Liver (tissue), 9 donors: ENCODE data around the gene SLC6A14. TPM values are rescaled to one million over a fixed set of nuclear protein-coding genes. Genes with fewer than 3 reads are reported as not detected.

Experiments
- DNase-seq: peaks from one replicate; pipeline ENCODE4 v3.0.0-alpha.2; 2017; ENCODE audit warnings: low spot score
- H3K27ac ChIP-seq, 2 donors: one replicate each; pipeline ENCODE4 v1.7.0; 2013; ENCODE audit warnings: inconsistent platforms in 2 of 2, low read length in 2 of 2, control low read depth in 1 of 2, low read depth in 1 of 2, mild to moderate bottlenecking in 1 of 2
- H3K27me3 ChIP-seq, 4 donors: one replicate each; pipeline versions ENCODE4 v1.6.1 to v1.7.0; 2013; ENCODE audit warnings: low read length in 3 of 4, inconsistent platforms in 1 of 4, mild to moderate bottlenecking in 1 of 4, moderate library complexity in 1 of 4; ENCODE audit not compliant: control insufficient read depth in 4 of 4, insufficient read depth in 4 of 4
- H3K36me3 ChIP-seq, 4 donors: one replicate each; pipeline versions ENCODE4 v1.6.1 to v1.7.0; 2013; ENCODE audit warnings: low read length in 3 of 4, mild to moderate bottlenecking in 3 of 4, low read depth in 1 of 4, moderate library complexity in 1 of 4; ENCODE audit not compliant: control insufficient read depth in 4 of 4, insufficient read depth in 3 of 4
- H3K4me1 ChIP-seq, 4 donors: one replicate each; pipeline versions ENCODE4 v1.6.1 to v1.7.0; 2013; ENCODE audit warnings: low read length in 3 of 4, mild to moderate bottlenecking in 3 of 4, moderate library complexity in 1 of 4; ENCODE audit not compliant: control insufficient read depth in 4 of 4, insufficient read depth in 4 of 4
- H3K4me3 ChIP-seq, 3 donors: one replicate each; pipeline versions ENCODE4 v1.6.1 to v1.7.0; 2013; ENCODE audit warnings: low read length in 3 of 3, control low read depth in 1 of 3, low read depth in 1 of 3, mild to moderate bottlenecking in 1 of 3
- H3K9ac ChIP-seq, 2 donors: one replicate each; pipeline ENCODE4 v1.7.0; 2013; ENCODE audit warnings: low read length in 2 of 2, mild to moderate bottlenecking in 2 of 2, moderate library complexity in 2 of 2, control low read depth in 1 of 2, low read depth in 1 of 2
- H3K9me3 ChIP-seq, 4 donors: one replicate each; pipeline versions ENCODE4 v1.6.1 to v1.7.0; 2013; ENCODE audit warnings: low read length in 3 of 4; ENCODE audit not compliant: control insufficient read depth in 4 of 4
- EGR1 ChIP-seq, 2 donors: IDR thresholded peaks; 2 replicates each; pipeline ENCODE4 v1.6.1; 2016 to 2018; ENCODE audit warnings: antibody characterized with exemption in 2 of 2, low read depth in 2 of 2
- FOXA1 ChIP-seq: IDR thresholded peaks from 2 replicates; pipeline ENCODE4 v1.6.1; 2016; ENCODE audit warnings: antibody characterized with exemption
- FOXA2 ChIP-seq: IDR thresholded peaks from 2 replicates; pipeline ENCODE4 v1.6.1; 2016; ENCODE audit warnings: antibody characterized with exemption
- GABPA ChIP-seq, 2 donors: IDR thresholded peaks in 1 of 2; conservative IDR thresholded peaks in 1 of 2; 2 replicates each; pipeline ENCODE4 v1.6.1; 2016; ENCODE audit warnings: antibody characterized with exemption in 2 of 2, mild to moderate bottlenecking in 1 of 2, moderate library complexity in 1 of 2
- HNF4A ChIP-seq, 2 donors: conservative IDR thresholded peaks; 2 replicates each; pipeline ENCODE4 v1.6.1; 2016; ENCODE audit warnings: antibody characterized with exemption in 2 of 2, mild to moderate bottlenecking in 2 of 2
- HNF4G ChIP-seq: IDR thresholded peaks from 2 replicates; pipeline ENCODE4 v1.6.1; 2016; ENCODE audit warnings: antibody characterized with exemption
- JUND ChIP-seq, 2 donors: IDR thresholded peaks; 2 replicates each; pipeline ENCODE4 v1.6.1; 2016; ENCODE audit warnings: antibody characterized with exemption in 2 of 2
- NR2F2 ChIP-seq: IDR thresholded peaks from 2 replicates; pipeline ENCODE4 v1.6.1; 2016; ENCODE audit warnings: antibody characterized with exemption
- RAD21 ChIP-seq, 2 donors: IDR thresholded peaks; 2 replicates each; pipeline ENCODE4 v1.6.1; 2016; ENCODE audit warnings: antibody characterized with exemption in 2 of 2, mild to moderate bottlenecking in 2 of 2
- RXRA ChIP-seq, 2 donors: IDR thresholded peaks; 2 replicates each; pipeline ENCODE4 v1.6.1; 2017 to 2018; ENCODE audit warnings: antibody characterized with exemption in 2 of 2, mild to moderate bottlenecking in 1 of 2
- SP1 ChIP-seq: IDR thresholded peaks from 2 replicates; pipeline ENCODE4 v1.6.1; 2018; ENCODE audit warnings: antibody characterized with exemption, mild to moderate bottlenecking
- TAF1 ChIP-seq: conservative IDR thresholded peaks from 2 replicates; pipeline ENCODE4 v1.6.1; 2016; ENCODE audit warnings: antibody characterized with exemption, mild to moderate bottlenecking
- YY1 ChIP-seq: IDR thresholded peaks from 2 replicates; pipeline ENCODE4 v1.6.1; 2016; ENCODE audit warnings: antibody characterized with exemption, mild to moderate bottlenecking
- WGBS: extraction: QIAGEN DNeasy Blood & Tissue Kit; methylation state at CpG from one replicate; pipeline ENCODE4 v1.1.7; 2013; 5-methylcytosine and 5-hydroxymethylcytosine counted together
- polyA plus RNA-seq, 2 donors: library from polyadenylated mRNA; stranded (reverse) in 1 of 2; unstranded in 1 of 2; fragments of 200-250 nt in 1 of 2; fragments of >200 nt in 1 of 2; fragmentation: Nextera tagmentation in 1 of 2; extraction: Ambion mirVana in 1 of 2; gene quantifications; one replicate each; pipeline versions ENCODE4 v1.2.1 to v1.2.3, GENCODE V29; 2013 to 2015
- total RNA-seq, 2 donors: library from RNA; depleted of rRNA; stranded (reverse); fragments of >200 nt; gene quantifications; one replicate each; pipeline ENCODE4 v1.2.3, GENCODE V29; 2014
- TF ChIP-seq, protein P1 (sequence below): IDR thresholded peaks from 2 replicates; pipeline ENCODE4 v1.6.1; 2016; ENCODE audit warnings: antibody characterized with exemption
- TF ChIP-seq, protein P2 (sequence below): IDR thresholded peaks from 2 replicates; pipeline ENCODE4 v1.6.1; 2016; ENCODE audit warnings: antibody characterized with exemption
- TF ChIP-seq, protein P3 (sequence below): IDR thresholded peaks from 2 replicates; pipeline ENCODE4 v1.6.1; 2016; ENCODE audit warnings: antibody characterized with exemption, mild to moderate bottlenecking
- TF ChIP-seq, protein P4 (sequence below): IDR thresholded peaks from 2 replicates; pipeline ENCODE4 v1.6.1; 2016; ENCODE audit warnings: antibody characterized with exemption
- TF ChIP-seq, protein P5 (sequence below): fragments of 150-350 bp; IDR thresholded peaks from 2 replicates; pipeline ENCODE4 v1.5.1; 2017; ENCODE audit warnings: improper control_type of control experiment, low read depth, low read length; ENCODE audit not compliant: missing input control
- donor health status: healthy.
- donor health status: healthy.
- donor health status: healthy.
- donor health status: healthy.
- donor health status: healthy.

Gene SLC6A14
- total and polyA plus RNA-seq, 4 donors, result 0.33 TPM; not detected in 3

DNA sequence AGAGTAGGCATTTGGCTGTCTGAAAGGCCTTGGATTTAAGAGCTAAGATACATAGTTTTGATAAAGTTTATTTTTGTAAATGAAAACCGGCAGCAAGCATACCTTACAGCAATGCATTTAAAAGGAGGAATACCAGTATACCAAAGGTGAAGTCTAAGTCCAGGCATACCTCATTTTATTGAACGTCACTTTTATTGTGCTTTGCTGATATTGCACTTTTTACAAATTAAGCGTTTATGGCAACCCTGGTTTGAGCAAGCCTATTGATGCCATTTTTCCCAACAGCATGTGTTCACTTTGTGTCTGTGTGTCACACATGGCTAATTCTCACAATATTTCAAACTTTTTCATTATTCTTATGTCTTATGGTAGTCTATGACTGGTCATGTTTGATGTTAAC is 8.4 kb upstream of the SLC6A14 start:
- Histone ChIP-seq H3K4me1 (no peaks in the 10 kb centered on the region), H3K27ac (no peak overlapping the region), H3K4me3 (no peak overlapping the region), H3K9ac (no peak overlapping the region), H3K9me3 (no peaks in the 10 kb centered on the region), H3K27me3 (no peaks in the 10 kb centered on the region), H3K36me3 (no peaks in the 10 kb centered on the region)
- no peak for DNase-seq
- TF ChIP-seq FOXA1 (no peak), GABPA (IDR thresholded peaks at IDR 0.05 in 1 of 2, conservative IDR thresholded peaks at IDR 0.05 in 1 of 2) (no peak), NR2F2 (no peak), RXRA (IDR thresholded peaks at IDR 0.05) (no peak), YY1 (no peak)
- TF ChIP-seq, protein P1, sequence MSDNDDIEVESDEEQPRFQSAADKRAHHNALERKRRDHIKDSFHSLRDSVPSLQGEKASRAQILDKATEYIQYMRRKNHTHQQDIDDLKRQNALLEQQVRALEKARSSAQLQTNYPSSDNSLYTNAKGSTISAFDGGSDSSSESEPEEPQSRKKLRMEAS, result no peak
- TF ChIP-seq, protein P2, sequence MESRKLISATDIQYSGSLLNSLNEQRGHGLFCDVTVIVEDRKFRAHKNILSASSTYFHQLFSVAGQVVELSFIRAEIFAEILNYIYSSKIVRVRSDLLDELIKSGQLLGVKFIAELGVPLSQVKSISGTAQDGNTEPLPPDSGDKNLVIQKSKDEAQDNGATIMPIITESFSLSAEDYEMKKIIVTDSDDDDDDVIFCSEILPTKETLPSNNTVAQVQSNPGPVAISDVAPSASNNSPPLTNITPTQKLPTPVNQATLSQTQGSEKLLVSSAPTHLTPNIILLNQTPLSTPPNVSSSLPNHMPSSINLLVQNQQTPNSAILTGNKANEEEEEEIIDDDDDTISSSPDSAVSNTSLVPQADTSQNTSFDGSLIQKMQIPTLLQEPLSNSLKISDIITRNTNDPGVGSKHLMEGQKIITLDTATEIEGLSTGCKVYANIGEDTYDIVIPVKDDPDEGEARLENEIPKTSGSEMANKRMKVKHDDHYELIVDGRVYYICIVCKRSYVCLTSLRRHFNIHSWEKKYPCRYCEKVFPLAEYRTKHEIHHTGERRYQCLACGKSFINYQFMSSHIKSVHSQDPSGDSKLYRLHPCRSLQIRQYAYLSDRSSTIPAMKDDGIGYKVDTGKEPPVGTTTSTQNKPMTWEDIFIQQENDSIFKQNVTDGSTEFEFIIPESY, result no peak
- 90% methylated on average over 3 of the region's 3 CpGs for WGBS

DNA sequence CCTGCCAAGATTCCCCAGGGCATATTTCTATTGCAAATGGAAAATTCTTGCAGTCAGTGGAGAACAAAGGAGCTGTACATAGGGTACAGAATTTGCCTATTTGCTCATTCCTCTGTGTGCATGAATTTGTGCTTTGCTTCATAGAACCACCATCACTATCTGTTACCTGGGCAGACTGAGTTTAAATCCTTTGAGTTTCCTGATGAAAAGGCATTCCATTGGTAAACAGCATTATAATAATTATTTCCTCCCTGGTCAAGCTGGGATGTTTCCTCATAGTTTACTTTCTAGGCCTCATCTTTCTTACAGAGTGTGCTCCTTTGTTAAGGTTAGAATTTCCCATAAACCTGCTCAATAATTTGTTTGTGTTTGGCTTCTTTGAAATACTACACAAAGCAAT is 809 bp upstream of the SLC6A14 start:
- Histone ChIP-seq H3K4me3 (no peak overlapping the region), H3K27me3 (peaks cover 0 to 2% (median 0%) of the 10 kb centered on the region in 4 donors), H3K4me1 (no peaks in the 10 kb centered on the region), H3K27ac (no peak overlapping the region), H3K36me3 (no peaks in the 10 kb centered on the region), H3K9me3 (no peaks in the 10 kb centered on the region), H3K9ac (no peak overlapping the region)
- DNase-seq, result no peak
- TF ChIP-seq YY1, result no peak
- TF ChIP-seq, protein P3, sequence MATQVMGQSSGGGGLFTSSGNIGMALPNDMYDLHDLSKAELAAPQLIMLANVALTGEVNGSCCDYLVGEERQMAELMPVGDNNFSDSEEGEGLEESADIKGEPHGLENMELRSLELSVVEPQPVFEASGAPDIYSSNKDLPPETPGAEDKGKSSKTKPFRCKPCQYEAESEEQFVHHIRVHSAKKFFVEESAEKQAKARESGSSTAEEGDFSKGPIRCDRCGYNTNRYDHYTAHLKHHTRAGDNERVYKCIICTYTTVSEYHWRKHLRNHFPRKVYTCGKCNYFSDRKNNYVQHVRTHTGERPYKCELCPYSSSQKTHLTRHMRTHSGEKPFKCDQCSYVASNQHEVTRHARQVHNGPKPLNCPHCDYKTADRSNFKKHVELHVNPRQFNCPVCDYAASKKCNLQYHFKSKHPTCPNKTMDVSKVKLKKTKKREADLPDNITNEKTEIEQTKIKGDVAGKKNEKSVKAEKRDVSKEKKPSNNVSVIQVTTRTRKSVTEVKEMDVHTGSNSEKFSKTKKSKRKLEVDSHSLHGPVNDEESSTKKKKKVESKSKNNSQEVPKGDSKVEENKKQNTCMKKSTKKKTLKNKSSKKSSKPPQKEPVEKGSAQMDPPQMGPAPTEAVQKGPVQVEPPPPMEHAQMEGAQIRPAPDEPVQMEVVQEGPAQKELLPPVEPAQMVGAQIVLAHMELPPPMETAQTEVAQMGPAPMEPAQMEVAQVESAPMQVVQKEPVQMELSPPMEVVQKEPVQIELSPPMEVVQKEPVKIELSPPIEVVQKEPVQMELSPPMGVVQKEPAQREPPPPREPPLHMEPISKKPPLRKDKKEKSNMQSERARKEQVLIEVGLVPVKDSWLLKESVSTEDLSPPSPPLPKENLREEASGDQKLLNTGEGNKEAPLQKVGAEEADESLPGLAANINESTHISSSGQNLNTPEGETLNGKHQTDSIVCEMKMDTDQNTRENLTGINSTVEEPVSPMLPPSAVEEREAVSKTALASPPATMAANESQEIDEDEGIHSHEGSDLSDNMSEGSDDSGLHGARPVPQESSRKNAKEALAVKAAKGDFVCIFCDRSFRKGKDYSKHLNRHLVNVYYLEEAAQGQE, result no peak
- no peak for TF ChIP-seq SP1
- TF ChIP-seq NR2F2, result no peak
- no peak for TF ChIP-seq RXRA (IDR thresholded peaks at IDR 0.05)
- TF ChIP-seq, protein P2, result no peak
- no peak for TF ChIP-seq GABPA (IDR thresholded peaks at IDR 0.05 in 1 of 2, conservative IDR thresholded peaks at IDR 0.05 in 1 of 2)
- TF ChIP-seq FOXA2, result no peak
- TF ChIP-seq, protein P4, sequence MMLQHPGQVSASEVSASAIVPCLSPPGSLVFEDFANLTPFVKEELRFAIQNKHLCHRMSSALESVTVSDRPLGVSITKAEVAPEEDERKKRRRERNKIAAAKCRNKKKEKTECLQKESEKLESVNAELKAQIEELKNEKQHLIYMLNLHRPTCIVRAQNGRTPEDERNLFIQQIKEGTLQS, result no peak
- TF ChIP-seq, protein P1, result no peak
- TF ChIP-seq HNF4G, result no peak
- TF ChIP-seq, protein P5, sequence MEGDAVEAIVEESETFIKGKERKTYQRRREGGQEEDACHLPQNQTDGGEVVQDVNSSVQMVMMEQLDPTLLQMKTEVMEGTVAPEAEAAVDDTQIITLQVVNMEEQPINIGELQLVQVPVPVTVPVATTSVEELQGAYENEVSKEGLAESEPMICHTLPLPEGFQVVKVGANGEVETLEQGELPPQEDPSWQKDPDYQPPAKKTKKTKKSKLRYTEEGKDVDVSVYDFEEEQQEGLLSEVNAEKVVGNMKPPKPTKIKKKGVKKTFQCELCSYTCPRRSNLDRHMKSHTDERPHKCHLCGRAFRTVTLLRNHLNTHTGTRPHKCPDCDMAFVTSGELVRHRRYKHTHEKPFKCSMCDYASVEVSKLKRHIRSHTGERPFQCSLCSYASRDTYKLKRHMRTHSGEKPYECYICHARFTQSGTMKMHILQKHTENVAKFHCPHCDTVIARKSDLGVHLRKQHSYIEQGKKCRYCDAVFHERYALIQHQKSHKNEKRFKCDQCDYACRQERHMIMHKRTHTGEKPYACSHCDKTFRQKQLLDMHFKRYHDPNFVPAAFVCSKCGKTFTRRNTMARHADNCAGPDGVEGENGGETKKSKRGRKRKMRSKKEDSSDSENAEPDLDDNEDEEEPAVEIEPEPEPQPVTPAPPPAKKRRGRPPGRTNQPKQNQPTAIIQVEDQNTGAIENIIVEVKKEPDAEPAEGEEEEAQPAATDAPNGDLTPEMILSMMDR, result no peak
- no peak for TF ChIP-seq TAF1
- TF ChIP-seq HNF4A (conservative IDR thresholded peaks at IDR 0.05), result no peak
- no peak for TF ChIP-seq FOXA1
- no peak for TF ChIP-seq RAD21 (IDR thresholded peaks at IDR 0.05)
- TF ChIP-seq JUND (IDR thresholded peaks at IDR 0.05), result no peak
- TF ChIP-seq EGR1 (IDR thresholded peaks at IDR 0.05; ENCODE audit: low read depth in 2 of 2), result no peak
